HCT116 (cell line): Measurements from ENCODE around the gene SASS6. TPM values are rescaled to one million over a fixed set of nuclear protein-coding genes. Genes with fewer than 3 reads are reported as not detected.

ENCODE experiments used
- ATAC-seq: fragments of 200-7000 bp; cut with Tn5 transposase; 2 replicates; pipeline ENCODE4 v1.9.1; 2020; ENCODE audit warnings: mild to moderate bottlenecking, moderate library complexity
- BruUV-seq: library from RNA; stranded (reverse); fragments of 400-500 nt; replicated peaks from 2 replicates; lab custom pipeline; 2021; lab: Mats Ljungman, UMichigan
- CTCF ChIA-PET: fragments of 300-600 bp; sonication (Branson Sonifier 250); formaldehyde crosslinking; loops from one replicate; lab custom pipeline; 2021; ENCODE audit warnings: antibody characterized with exemption; lab: Charles Lee
- POLR2A ChIA-PET: fragments of 300-600, 350-600 bp; sonication (Branson Sonifier 250); formaldehyde crosslinking; loops from one replicate; lab custom pipeline; 2021; ENCODE audit warnings: antibody characterized with exemption; lab: Charles Lee
- RAD21 ChIA-PET, 2 experiments: fragments of 300-600 bp; sonication (Branson Sonifier 250); formaldehyde crosslinking; loops; one replicate each; lab custom pipeline; 2023; ENCODE audit warnings: low total read pairs in 2 of 2; ENCODE audit not compliant: uncharacterized antibody in 2 of 2, unreplicated experiment in 2 of 2, low non-redundant PET in 1 of 2; lab: Charles Lee
- DNase-seq: peaks from one replicate; pipeline ENCODE4 v3.0.0-alpha.2; 2010; ENCODE audit warnings: low read depth, low spot score
- H2AFZ ChIP-seq: fragments of 200-600 bp; shearing (Covaris generic), sonication (generic); 2 replicates; pipeline ENCODE4 v1.6.1; 2017; ENCODE audit warnings: low read depth, mixed run types, mixed read lengths, antibody characterized with exemption, low read length; ENCODE audit not compliant: poor library complexity, severe bottlenecking
- H3K27ac ChIP-seq: 2 replicates; pipeline ENCODE4 v1.5.1; 2012; ENCODE audit warnings: low read depth, low read length
- H3K27me3 ChIP-seq: fragments of 200-600 bp; sonication (generic); 2 replicates; pipeline ENCODE4 v1.6.1; 2016; ENCODE audit warnings: mixed run types, low read length, mixed read lengths; ENCODE audit not compliant: insufficient read depth
- H3K36me3 ChIP-seq, 2 experiments: fragments of 200-500 bp in 1 of 2; fragments of 200-600 bp in 1 of 2; sonication (Bioruptor generic) in 1 of 2; sonication (generic) in 1 of 2; 2 replicates each; pipeline versions ENCODE4 v1.5.1 to v1.6.1; 2014 to 2016; ENCODE audit warnings: low read length in 2 of 2, inconsistent platforms in 1 of 2, mixed read lengths in 1 of 2, mixed run types in 1 of 2; ENCODE audit not compliant: insufficient read depth in 2 of 2, control insufficient read depth in 1 of 2
- H3K4me1 ChIP-seq, 2 experiments: fragments of 200-600 bp in 1 of 2; sonication (generic) in 1 of 2; 2 replicates each; pipeline versions ENCODE4 v1.5.1 to v1.6.1; 2012 to 2017; ENCODE audit warnings: low read length in 2 of 2, inconsistent platforms in 1 of 2, mild to moderate bottlenecking in 1 of 2, mixed read lengths in 1 of 2, mixed run types in 1 of 2, moderate library complexity in 1 of 2; ENCODE audit not compliant: insufficient read depth in 2 of 2, control insufficient read depth in 1 of 2
- H3K4me2 ChIP-seq: fragments of 200-600 bp; sonication (generic); 2 replicates; pipeline ENCODE4 v1.6.1; 2017; ENCODE audit warnings: mixed run types, low read length, mixed read lengths
- H3K4me3 ChIP-seq, 2 experiments: fragments of 200-600 bp in 1 of 2; sonication (generic) in 1 of 2; replicated peaks in 1 of 2; 2 replicates each; pipeline ENCODE4 v1.5.1; 2011 to 2016; ENCODE audit warnings: low read length in 2 of 2, control low read depth in 1 of 2, low read depth in 1 of 2, mild to moderate bottlenecking in 1 of 2, mixed read lengths in 1 of 2, mixed run types in 1 of 2
- H3K79me2 ChIP-seq: fragments of 200-600 bp; sonication (generic); 2 replicates; pipeline ENCODE4 v1.6.1; 2017; ENCODE audit warnings: mild to moderate bottlenecking, mixed run types, low read length, moderate library complexity, mixed read lengths; ENCODE audit not compliant: insufficient read depth
- H3K9ac ChIP-seq: fragments of 200-600 bp; sonication (generic); 2 replicates; pipeline ENCODE4 v1.6.1; 2016; ENCODE audit warnings: low read length, mixed read lengths
- H3K9me2 ChIP-seq: fragments of 200-600 bp; sonication (generic), shearing (Covaris generic); 2 replicates; pipeline ENCODE4 v1.6.1; 2017; ENCODE audit warnings: mixed run types, mild to moderate bottlenecking, moderate library complexity; ENCODE audit not compliant: insufficient read depth
- H3K9me3 ChIP-seq, 2 experiments: fragments of 200-500 bp in 1 of 2; fragments of 200-600 bp in 1 of 2; sonication (Bioruptor generic) in 1 of 2; sonication (generic) in 1 of 2; 2 replicates each; pipeline ENCODE4 v1.6.1; 2014 to 2017; ENCODE audit warnings: low read length in 2 of 2, mixed read lengths in 2 of 2, inconsistent platforms in 1 of 2, low read depth in 1 of 2, mild to moderate bottlenecking in 1 of 2, mixed run types in 1 of 2, moderate library complexity in 1 of 2; ENCODE audit not compliant: control insufficient read depth in 1 of 2, insufficient read depth in 1 of 2
- H4K20me1 ChIP-seq: fragments of 200-600 bp; sonication (generic), shearing (Covaris generic); 2 replicates; pipeline ENCODE4 v1.6.1; 2017; ENCODE audit warnings: mixed run types, mild to moderate bottlenecking, moderate library complexity; ENCODE audit not compliant: insufficient read depth
- CBX3 ChIP-seq: IDR thresholded peaks from 2 replicates; pipeline ENCODE4 v1.6.1; 2012; ENCODE audit warnings: low read depth
- CEBPB ChIP-seq: IDR thresholded peaks from 2 replicates; pipeline ENCODE4 v1.6.1; 2012; ENCODE audit warnings: low read depth
- EGR1 ChIP-seq: IDR thresholded peaks from 2 replicates; pipeline ENCODE4 v1.6.1; 2012; ENCODE audit warnings: low read depth
- ELF1 ChIP-seq: IDR thresholded peaks from 2 replicates; pipeline ENCODE4 v1.6.1; 2012; ENCODE audit warnings: low read depth, borderline replicate concordance
- JUND ChIP-seq: IDR thresholded peaks from 2 replicates; pipeline ENCODE4 v1.6.1; 2012
- POLR2AphosphoS5 ChIP-seq: IDR thresholded peaks from 2 replicates; pipeline ENCODE4 v1.6.1; 2011; ENCODE audit warnings: mild to moderate bottlenecking, low read depth, low read length, moderate library complexity
- RAD21 ChIP-seq: IDR thresholded peaks from 2 replicates; pipeline ENCODE4 v1.6.1; 2012; ENCODE audit warnings: low read depth, mild to moderate bottlenecking
- SP1 ChIP-seq: IDR thresholded peaks from 2 replicates; pipeline ENCODE4 v1.6.1; 2012; ENCODE audit warnings: low read depth
- TCF7L2 ChIP-seq: IDR thresholded peaks from 2 replicates; pipeline ENCODE4 v1.7.0; 2011; ENCODE audit warnings: borderline replicate concordance, inconsistent platforms; ENCODE audit not compliant: insufficient read depth, insufficient read length; ENCODE audit errors: extremely low read depth
- YY1 ChIP-seq: IDR thresholded peaks from 2 replicates; pipeline ENCODE4 v1.6.1; 2011; ENCODE audit warnings: low read length, low read depth, moderate library complexity, mild to moderate bottlenecking; ENCODE audit not compliant: insufficient replicate concordance; ENCODE audit errors: extremely low read depth
- intact Hi-C: fragments of 100-400 bp; cut with micrococcal nuclease; formaldehyde crosslinking; loops from 2 replicates; pipeline ENCODE4 v1.10.0; 2022
- total RNA-seq: library from RNA; stranded (reverse); gene quantifications from one replicate; pipeline ENCODE4 v1.2.1, GENCODE V29; 2021; ENCODE audit not compliant: unreplicated experiment
- TF ChIP-seq, protein P1 (sequence below): IDR thresholded peaks from 2 replicates; pipeline ENCODE4 v1.6.1; 2011; ENCODE audit warnings: mild to moderate bottlenecking, low read length, moderate library complexity; ENCODE audit not compliant: insufficient replicate concordance; ENCODE audit errors: extremely low read depth
- TF ChIP-seq, protein P2 (sequence below), 3 experiments: fragments of 200-600 bp in 1 of 3; sonication (generic) in 1 of 3; IDR thresholded peaks in 2 of 3; conservative IDR thresholded peaks in 1 of 3; 2 replicates each; pipeline ENCODE4 v1.5.1; 2012 to 2017; ENCODE audit warnings: low read depth in 2 of 3, low read length in 2 of 3, antibody characterized with exemption in 1 of 3, borderline replicate concordance in 1 of 3, control low read depth in 1 of 3, mild to moderate bottlenecking in 1 of 3, mixed read lengths in 1 of 3, mixed run types in 1 of 3, moderate library complexity in 1 of 3; ENCODE audit not compliant: insufficient read depth in 1 of 3
- TF ChIP-seq, protein P3 (sequence below): IDR thresholded peaks from 2 replicates; pipeline ENCODE4 v1.6.1; 2012
- TF ChIP-seq, protein P4 (sequence below): IDR thresholded peaks from 2 replicates; pipeline ENCODE4 v1.6.1; 2012; ENCODE audit warnings: low read depth

The SASS6 gene
- total RNA-seq, 1 experiment from 2014 or later, result 13.7 TPM

DNA sequence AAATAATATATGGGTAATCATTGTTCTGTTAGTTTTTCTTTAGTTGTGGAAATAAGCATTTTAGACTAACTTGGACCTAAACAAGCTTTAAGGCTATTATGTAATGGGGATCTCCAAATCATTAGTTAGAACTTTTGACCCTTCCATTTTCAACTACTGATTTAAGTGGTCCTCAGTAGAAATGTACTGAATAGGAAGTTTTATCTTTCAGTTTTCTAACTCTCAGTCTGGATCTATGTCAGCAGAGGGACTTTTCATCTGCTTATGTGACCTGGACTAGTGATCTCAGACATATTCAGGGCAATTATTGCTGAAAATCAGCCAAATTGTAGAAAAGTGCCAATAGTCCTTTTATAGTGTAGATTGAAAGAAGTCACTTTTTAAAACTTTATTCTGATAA is 56.0 kb downstream of the SASS6 start:
- TF ChIP-seq JUND, result no peak
- TF ChIP-seq YY1, result no peak
- no peak for TF ChIP-seq POLR2AphosphoS5
- TF ChIP-seq ELF1, result no peak
- TF ChIP-seq, protein P1, sequence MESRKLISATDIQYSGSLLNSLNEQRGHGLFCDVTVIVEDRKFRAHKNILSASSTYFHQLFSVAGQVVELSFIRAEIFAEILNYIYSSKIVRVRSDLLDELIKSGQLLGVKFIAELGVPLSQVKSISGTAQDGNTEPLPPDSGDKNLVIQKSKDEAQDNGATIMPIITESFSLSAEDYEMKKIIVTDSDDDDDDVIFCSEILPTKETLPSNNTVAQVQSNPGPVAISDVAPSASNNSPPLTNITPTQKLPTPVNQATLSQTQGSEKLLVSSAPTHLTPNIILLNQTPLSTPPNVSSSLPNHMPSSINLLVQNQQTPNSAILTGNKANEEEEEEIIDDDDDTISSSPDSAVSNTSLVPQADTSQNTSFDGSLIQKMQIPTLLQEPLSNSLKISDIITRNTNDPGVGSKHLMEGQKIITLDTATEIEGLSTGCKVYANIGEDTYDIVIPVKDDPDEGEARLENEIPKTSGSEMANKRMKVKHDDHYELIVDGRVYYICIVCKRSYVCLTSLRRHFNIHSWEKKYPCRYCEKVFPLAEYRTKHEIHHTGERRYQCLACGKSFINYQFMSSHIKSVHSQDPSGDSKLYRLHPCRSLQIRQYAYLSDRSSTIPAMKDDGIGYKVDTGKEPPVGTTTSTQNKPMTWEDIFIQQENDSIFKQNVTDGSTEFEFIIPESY, result no peak
- TF ChIP-seq EGR1, result no peak
- TF ChIP-seq CEBPB, result no peak
- TF ChIP-seq, protein P2, sequence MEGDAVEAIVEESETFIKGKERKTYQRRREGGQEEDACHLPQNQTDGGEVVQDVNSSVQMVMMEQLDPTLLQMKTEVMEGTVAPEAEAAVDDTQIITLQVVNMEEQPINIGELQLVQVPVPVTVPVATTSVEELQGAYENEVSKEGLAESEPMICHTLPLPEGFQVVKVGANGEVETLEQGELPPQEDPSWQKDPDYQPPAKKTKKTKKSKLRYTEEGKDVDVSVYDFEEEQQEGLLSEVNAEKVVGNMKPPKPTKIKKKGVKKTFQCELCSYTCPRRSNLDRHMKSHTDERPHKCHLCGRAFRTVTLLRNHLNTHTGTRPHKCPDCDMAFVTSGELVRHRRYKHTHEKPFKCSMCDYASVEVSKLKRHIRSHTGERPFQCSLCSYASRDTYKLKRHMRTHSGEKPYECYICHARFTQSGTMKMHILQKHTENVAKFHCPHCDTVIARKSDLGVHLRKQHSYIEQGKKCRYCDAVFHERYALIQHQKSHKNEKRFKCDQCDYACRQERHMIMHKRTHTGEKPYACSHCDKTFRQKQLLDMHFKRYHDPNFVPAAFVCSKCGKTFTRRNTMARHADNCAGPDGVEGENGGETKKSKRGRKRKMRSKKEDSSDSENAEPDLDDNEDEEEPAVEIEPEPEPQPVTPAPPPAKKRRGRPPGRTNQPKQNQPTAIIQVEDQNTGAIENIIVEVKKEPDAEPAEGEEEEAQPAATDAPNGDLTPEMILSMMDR (IDR thresholded peaks at IDR 0.05 in 2 of 3, conservative IDR thresholded peaks at IDR 0.05 in 1 of 3; ENCODE audit: borderline replicate concordance in 1 of 3, insufficient read depth in 1 of 3, low read depth in 2 of 3, low read length in 2 of 3), result no peak
- TF ChIP-seq SP1, result no peak
- TF ChIP-seq, protein P3, sequence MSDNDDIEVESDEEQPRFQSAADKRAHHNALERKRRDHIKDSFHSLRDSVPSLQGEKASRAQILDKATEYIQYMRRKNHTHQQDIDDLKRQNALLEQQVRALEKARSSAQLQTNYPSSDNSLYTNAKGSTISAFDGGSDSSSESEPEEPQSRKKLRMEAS, result no peak
- no peak for TF ChIP-seq CBX3
- TF ChIP-seq, protein P4, sequence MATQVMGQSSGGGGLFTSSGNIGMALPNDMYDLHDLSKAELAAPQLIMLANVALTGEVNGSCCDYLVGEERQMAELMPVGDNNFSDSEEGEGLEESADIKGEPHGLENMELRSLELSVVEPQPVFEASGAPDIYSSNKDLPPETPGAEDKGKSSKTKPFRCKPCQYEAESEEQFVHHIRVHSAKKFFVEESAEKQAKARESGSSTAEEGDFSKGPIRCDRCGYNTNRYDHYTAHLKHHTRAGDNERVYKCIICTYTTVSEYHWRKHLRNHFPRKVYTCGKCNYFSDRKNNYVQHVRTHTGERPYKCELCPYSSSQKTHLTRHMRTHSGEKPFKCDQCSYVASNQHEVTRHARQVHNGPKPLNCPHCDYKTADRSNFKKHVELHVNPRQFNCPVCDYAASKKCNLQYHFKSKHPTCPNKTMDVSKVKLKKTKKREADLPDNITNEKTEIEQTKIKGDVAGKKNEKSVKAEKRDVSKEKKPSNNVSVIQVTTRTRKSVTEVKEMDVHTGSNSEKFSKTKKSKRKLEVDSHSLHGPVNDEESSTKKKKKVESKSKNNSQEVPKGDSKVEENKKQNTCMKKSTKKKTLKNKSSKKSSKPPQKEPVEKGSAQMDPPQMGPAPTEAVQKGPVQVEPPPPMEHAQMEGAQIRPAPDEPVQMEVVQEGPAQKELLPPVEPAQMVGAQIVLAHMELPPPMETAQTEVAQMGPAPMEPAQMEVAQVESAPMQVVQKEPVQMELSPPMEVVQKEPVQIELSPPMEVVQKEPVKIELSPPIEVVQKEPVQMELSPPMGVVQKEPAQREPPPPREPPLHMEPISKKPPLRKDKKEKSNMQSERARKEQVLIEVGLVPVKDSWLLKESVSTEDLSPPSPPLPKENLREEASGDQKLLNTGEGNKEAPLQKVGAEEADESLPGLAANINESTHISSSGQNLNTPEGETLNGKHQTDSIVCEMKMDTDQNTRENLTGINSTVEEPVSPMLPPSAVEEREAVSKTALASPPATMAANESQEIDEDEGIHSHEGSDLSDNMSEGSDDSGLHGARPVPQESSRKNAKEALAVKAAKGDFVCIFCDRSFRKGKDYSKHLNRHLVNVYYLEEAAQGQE, result no peak
- no peak for TF ChIP-seq TCF7L2
- TF ChIP-seq RAD21, result no peak
- ChIA-PET CTCF (interaction anchor here (1.6 kb wide), 1 partner anchor 383 kb away, joined by 4 read pairs; no protein-coding TSS in a partner anchor), RAD21 (no interaction called here), POLR2A (no interaction called here)
- no peak overlapping the region for H2AFZ ChIP-seq
- DNase-seq, result no peak
- H3K36me3 ChIP-seq, result peaks cover 13 to 35% of the 10 kb centered on the region in 2 experiments; a peak in 3 of 4 replicates
- H3K9ac ChIP-seq, result no peak overlapping the region
- no TSS peak for BruUV-seq
- peaks cover 0 to 2% of the 10 kb centered on the region in 2 experiments; a peak in 1 of 4 replicates for H3K4me1 ChIP-seq
- ATAC-seq, result no peak
- H3K27me3 ChIP-seq, result no peaks in the 10 kb centered on the region
- H3K9me3 ChIP-seq, result no peaks in the 10 kb centered on the region
- H3K4me3 ChIP-seq, result no peak overlapping the region
- H3K9me2 ChIP-seq, result no peaks in the 10 kb centered on the region
- intact Hi-C loops, result no loop called here
- no peak overlapping the region for H3K27ac ChIP-seq
- no peaks in the 10 kb centered on the region; the same call in 1 of the 2 replicates for H4K20me1 ChIP-seq
- H3K4me2 ChIP-seq, result no peak overlapping the region
- peaks cover 8% of the 10 kb centered on the region; the same call in 1 of the 2 replicates for H3K79me2 ChIP-seq
